Activated T-cell treated with anti-CD3 and anti-CD28 coated beads, Interleukin-2, amount 50 U/mL, for 4 hours (primary cell): ENCODE results near the gene PITX1. TPM values are rescaled to one million over a fixed set of nuclear protein-coding genes. Genes with fewer than 3 reads are reported as not detected.

Experiments
- ATAC-seq, 2 donors: fragments of 200-7000 bp; cut with Tn5 transposase; one replicate each; pipeline ENCODE4 v1.10.0; 2021
- DNase-seq: peaks from one replicate; pipeline ENCODE4 v3.0.0-alpha.2; 2020
- H3K27me3 Mint-ChIP-seq: one replicate; pipeline ENCODE4 v1.8.0; 2021; ENCODE audit warnings: low read depth, mixed read lengths
- H3K36me3 Mint-ChIP-seq: one replicate; pipeline ENCODE4 v1.8.0; 2022; ENCODE audit warnings: mixed read lengths; ENCODE audit not compliant: insufficient read depth
- H3K4me1 Mint-ChIP-seq: one replicate; pipeline ENCODE4 v1.8.0; 2021; ENCODE audit warnings: low read depth, mixed read lengths
- H3K4me3 Mint-ChIP-seq: one replicate; pipeline ENCODE4 v1.8.0; 2021; ENCODE audit warnings: mild to moderate bottlenecking, moderate library complexity, mixed read lengths
- H3K9me3 Mint-ChIP-seq: one replicate; pipeline ENCODE4 v1.8.0; 2021; ENCODE audit warnings: mixed read lengths
- total RNA-seq, 3 donors: library from RNA; stranded (reverse); gene quantifications; one replicate each; pipeline ENCODE4 v1.2.1, GENCODE V29; 2021

The PITX1 gene
- total RNA-seq, 3 donors from 2014 or later: 0.37 to 0.43 TPM; not detected in 1

- H3K4me1 Mint-ChIP-seq: no peaks in the 10 kb centered on the region
- ATAC-seq (no peak), DNase-seq (no peak)
- H3K4me3 Mint-ChIP-seq: no peak overlapping the region
- no peaks in the 10 kb centered on the region for H3K36me3 Mint-ChIP-seq
- peaks cover 9% of the 10 kb centered on the region for H3K27me3 Mint-ChIP-seq
- H3K9me3 Mint-ChIP-seq: no peaks in the 10 kb centered on the region
These were observed 32.8 kb upstream of the PITX1 start for GRCh38 chr5:135066781-135067180.

- no peak overlapping the region for H3K4me3 Mint-ChIP-seq
- no peaks in the 10 kb centered on the region for H3K36me3 Mint-ChIP-seq
- ATAC-seq (no peak), DNase-seq (no peak)
- H3K9me3 Mint-ChIP-seq: no peaks in the 10 kb centered on the region
- H3K27me3 Mint-ChIP-seq: peaks cover 12% of the 10 kb centered on the region
- no peaks in the 10 kb centered on the region for H3K4me1 Mint-ChIP-seq
These were observed 31.6 kb upstream of the PITX1 start for GRCh38 chr5:135065306-135066265.

- no peaks in the 10 kb centered on the region for H3K9me3 Mint-ChIP-seq
- H3K4me1 Mint-ChIP-seq: no peaks in the 10 kb centered on the region
- no peak overlapping the region for H3K4me3 Mint-ChIP-seq
- H3K27me3 Mint-ChIP-seq: peaks cover 12% of the 10 kb centered on the region
- ATAC-seq (no peak), DNase-seq (no peak)
- no peaks in the 10 kb centered on the region for H3K36me3 Mint-ChIP-seq
These were observed 30.2 kb upstream of the PITX1 start for GRCh38 chr5:135064235-135064570.

- H3K4me1 Mint-ChIP-seq: no peaks in the 10 kb centered on the region
- H3K36me3 Mint-ChIP-seq: no peaks in the 10 kb centered on the region
- H3K4me3 Mint-ChIP-seq: no peak overlapping the region
- ATAC-seq (no peak), DNase-seq (no peak)
- no peaks in the 10 kb centered on the region for H3K9me3 Mint-ChIP-seq
- peaks cover 12% of the 10 kb centered on the region for H3K27me3 Mint-ChIP-seq
These were observed 29.6 kb upstream of the PITX1 start for GRCh38 chr5:135063511-135064234.

GRCh38 chr5:135063056-135063445 is 29.0 kb upstream of the PITX1 start:
- H3K4me3 Mint-ChIP-seq: no peak overlapping the region
- H3K27me3 Mint-ChIP-seq: peaks cover 12% of the 10 kb centered on the region
- DNase-seq (no peak), ATAC-seq (no peak)
- H3K36me3 Mint-ChIP-seq: no peaks in the 10 kb centered on the region
- no peaks in the 10 kb centered on the region for H3K4me1 Mint-ChIP-seq
- no peaks in the 10 kb centered on the region for H3K9me3 Mint-ChIP-seq

GRCh38 chr5:135062216-135063055 is 28.4 kb upstream of the PITX1 start:
- DNase-seq (no peak), ATAC-seq (no peak)
- no peaks in the 10 kb centered on the region for H3K9me3 Mint-ChIP-seq
- peaks cover 12% of the 10 kb centered on the region for H3K27me3 Mint-ChIP-seq
- H3K4me1 Mint-ChIP-seq: no peaks in the 10 kb centered on the region
- H3K36me3 Mint-ChIP-seq: no peaks in the 10 kb centered on the region
- no peak overlapping the region for H3K4me3 Mint-ChIP-seq

- no peaks in the 10 kb centered on the region for H3K4me1 Mint-ChIP-seq
- no peaks in the 10 kb centered on the region for H3K9me3 Mint-ChIP-seq
- no peaks in the 10 kb centered on the region for H3K36me3 Mint-ChIP-seq
- peaks cover 22% of the 10 kb centered on the region for H3K27me3 Mint-ChIP-seq
- no peak overlapping the region for H3K4me3 Mint-ChIP-seq
- ATAC-seq (no peak), DNase-seq (no peak)
These were observed 27.0 kb upstream of the PITX1 start for GRCh38 chr5:135061001-135061400.

GRCh38 chr5:135060021-135060420 is 26.0 kb upstream of the PITX1 start:
- H3K27me3 Mint-ChIP-seq: peaks cover 16% of the 10 kb centered on the region
- no peaks in the 10 kb centered on the region for H3K9me3 Mint-ChIP-seq
- DNase-seq: no peak
- no peaks in the 10 kb centered on the region for H3K36me3 Mint-ChIP-seq
- no peak overlapping the region for H3K4me3 Mint-ChIP-seq
- no peaks in the 10 kb centered on the region for H3K4me1 Mint-ChIP-seq
- ATAC-seq: no peak

- Mint-ChIP-seq H3K4me1 (no peaks in the 10 kb centered on the region), H3K4me3 (no peak overlapping the region), H3K27me3 (peaks cover 16% of the 10 kb centered on the region), H3K9me3 (no peaks in the 10 kb centered on the region), H3K36me3 (no peaks in the 10 kb centered on the region)
- ATAC-seq (no peak), DNase-seq (no peak)
These were observed 25.2 kb upstream of the PITX1 start for GRCh38 chr5:135059000-135059923.

GRCh38 chr5:135058331-135058732 is 24.3 kb upstream of the PITX1 start:
- peaks cover 4% of the 10 kb centered on the region for H3K4me1 Mint-ChIP-seq
- peaks cover 16% of the 10 kb centered on the region for H3K27me3 Mint-ChIP-seq
- DNase-seq (no peak), ATAC-seq (no peak)
- H3K9me3 Mint-ChIP-seq: no peaks in the 10 kb centered on the region
- no peaks in the 10 kb centered on the region for H3K36me3 Mint-ChIP-seq
- H3K4me3 Mint-ChIP-seq: no peak overlapping the region

GRCh38 chr5:135057233-135057632 is 23.2 kb upstream of the PITX1 start:
- ATAC-seq: no peak
- DNase-seq: no peak
- Mint-ChIP-seq H3K4me3 (no peak overlapping the region), H3K27me3 (peaks cover 22% of the 10 kb centered on the region), H3K9me3 (no peaks in the 10 kb centered on the region), H3K36me3 (no peaks in the 10 kb centered on the region), H3K4me1 (peaks cover 7% of the 10 kb centered on the region)

GRCh38 chr5:135056316-135057030 is 22.4 kb upstream of the PITX1 start:
- Mint-ChIP-seq H3K4me3 (no peak overlapping the region), H3K27me3 (peaks cover 28% of the 10 kb centered on the region), H3K9me3 (no peaks in the 10 kb centered on the region), H3K36me3 (no peaks in the 10 kb centered on the region), H3K4me1 (peaks cover 7% of the 10 kb centered on the region)
- DNase-seq (no peak), ATAC-seq (no peak)

GRCh38 chr5:135055396-135055795 is 21.4 kb upstream of the PITX1 start:
- Mint-ChIP-seq H3K36me3 (no peaks in the 10 kb centered on the region), H3K4me1 (peaks cover 7% of the 10 kb centered on the region), H3K9me3 (no peaks in the 10 kb centered on the region), H3K27me3 (peaks cover 34% of the 10 kb centered on the region), H3K4me3 (no peak overlapping the region)
- no peak for DNase-seq
- no peak for ATAC-seq
